Rectal smooth muscle tissue (tissue), 1 donor: ENCODE data around the gene CD93.

Experiments
- H3K27ac ChIP-seq: one replicate; pipeline ENCODE4 v1.7.0; 2013; ENCODE audit warnings: low read depth, low read length, inconsistent platforms
- H3K27me3 ChIP-seq: one replicate; pipeline ENCODE4 v1.7.0; 2013; ENCODE audit warnings: low read length; ENCODE audit not compliant: control insufficient read depth, insufficient read depth
- H3K36me3 ChIP-seq: one replicate; pipeline ENCODE4 v1.7.0; 2013; ENCODE audit warnings: low read length; ENCODE audit not compliant: control insufficient read depth, insufficient read depth
- H3K4me1 ChIP-seq: one replicate; pipeline ENCODE4 v1.7.0; 2013; ENCODE audit warnings: low read length; ENCODE audit not compliant: control insufficient read depth, insufficient read depth
- H3K4me3 ChIP-seq: one replicate; pipeline ENCODE4 v1.7.0; 2013; ENCODE audit warnings: low read length
- H3K9ac ChIP-seq: one replicate; pipeline ENCODE4 v1.7.0; 2013; ENCODE audit warnings: low read length

Gene CD93

GRCh38 chr20:23126281-23127061 lies 40.3 kb upstream of the CD93 start:
- Histone ChIP-seq H3K4me3 (no peak overlapping the region), H3K27me3 (no peaks in the 10 kb centered on the region), H3K36me3 (no peaks in the 10 kb centered on the region), H3K27ac (peak overlapping the region; percentile 6), H3K9ac (no peak overlapping the region), H3K4me1 (no peaks in the 10 kb centered on the region)

DNA sequence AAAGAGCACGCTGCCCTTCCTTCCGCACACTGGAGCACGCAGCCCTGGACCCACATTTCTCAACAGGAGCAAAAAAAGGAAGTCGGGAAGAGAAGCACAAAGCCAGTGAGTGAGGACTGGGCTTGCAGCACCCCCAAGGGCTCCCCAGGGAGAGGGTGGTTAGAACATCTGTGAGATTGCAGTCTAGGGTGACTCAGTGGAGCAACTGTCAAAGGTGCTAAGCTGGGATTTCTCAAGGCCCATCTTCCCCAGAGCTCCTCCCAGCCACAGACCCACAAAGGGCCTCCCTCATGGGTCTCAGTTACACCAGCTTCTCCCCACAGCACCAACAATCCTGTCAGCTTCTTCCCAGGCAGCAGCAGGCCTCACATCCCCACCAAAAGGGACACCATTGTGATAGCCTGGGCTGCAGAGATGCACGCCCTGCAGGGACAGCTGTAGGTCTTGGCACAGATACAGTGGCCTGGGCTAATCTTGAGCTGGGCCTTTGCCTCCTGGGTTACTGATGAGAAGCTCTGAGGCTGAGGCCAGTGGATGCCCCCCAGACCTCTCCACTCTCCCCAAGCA lies 39.6 kb upstream of the CD93 start:
- Histone ChIP-seq H3K27me3 (no peaks in the 10 kb centered on the region), H3K4me1 (no peaks in the 10 kb centered on the region), H3K36me3 (no peaks in the 10 kb centered on the region), H3K27ac (peak overlapping the region; percentile 6), H3K4me3 (no peak overlapping the region), H3K9ac (no peak overlapping the region)

DNA sequence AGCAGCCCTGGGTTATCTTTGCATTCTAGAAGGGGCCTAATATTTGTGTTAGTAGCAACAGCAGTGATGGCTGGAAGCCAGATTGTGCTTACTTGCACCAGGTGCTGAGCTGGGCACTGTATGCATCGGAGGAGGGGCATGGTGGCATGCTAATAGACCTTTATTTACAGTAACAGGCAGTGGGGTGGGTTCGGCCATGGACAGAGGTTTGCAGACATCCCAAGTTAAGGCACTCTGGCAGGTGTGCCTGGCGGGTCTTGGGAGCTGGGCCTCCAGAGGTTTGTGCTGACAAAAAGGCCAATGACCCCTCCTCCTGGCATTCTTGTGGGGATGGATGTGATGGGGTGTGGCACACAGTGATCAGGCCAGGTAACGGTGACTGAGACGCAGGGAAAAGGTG lies 39.0 kb upstream of the CD93 start:
- H3K9ac ChIP-seq = no peak overlapping the region
- H3K4me3 ChIP-seq = no peak overlapping the region
- H3K4me1 ChIP-seq = no peaks in the 10 kb centered on the region
- no peaks in the 10 kb centered on the region for H3K27me3 ChIP-seq
- no peaks in the 10 kb centered on the region for H3K36me3 ChIP-seq
- H3K27ac ChIP-seq = no peak overlapping the region

- Histone ChIP-seq H3K27ac (no peak overlapping the region), H3K4me3 (no peak overlapping the region), H3K27me3 (no peaks in the 10 kb centered on the region), H3K9ac (no peak overlapping the region), H3K4me1 (no peaks in the 10 kb centered on the region), H3K36me3 (no peaks in the 10 kb centered on the region)
Observed at GRCh38 chr20:23123886-23124285, 37.8 kb upstream of the CD93 start.

DNA sequence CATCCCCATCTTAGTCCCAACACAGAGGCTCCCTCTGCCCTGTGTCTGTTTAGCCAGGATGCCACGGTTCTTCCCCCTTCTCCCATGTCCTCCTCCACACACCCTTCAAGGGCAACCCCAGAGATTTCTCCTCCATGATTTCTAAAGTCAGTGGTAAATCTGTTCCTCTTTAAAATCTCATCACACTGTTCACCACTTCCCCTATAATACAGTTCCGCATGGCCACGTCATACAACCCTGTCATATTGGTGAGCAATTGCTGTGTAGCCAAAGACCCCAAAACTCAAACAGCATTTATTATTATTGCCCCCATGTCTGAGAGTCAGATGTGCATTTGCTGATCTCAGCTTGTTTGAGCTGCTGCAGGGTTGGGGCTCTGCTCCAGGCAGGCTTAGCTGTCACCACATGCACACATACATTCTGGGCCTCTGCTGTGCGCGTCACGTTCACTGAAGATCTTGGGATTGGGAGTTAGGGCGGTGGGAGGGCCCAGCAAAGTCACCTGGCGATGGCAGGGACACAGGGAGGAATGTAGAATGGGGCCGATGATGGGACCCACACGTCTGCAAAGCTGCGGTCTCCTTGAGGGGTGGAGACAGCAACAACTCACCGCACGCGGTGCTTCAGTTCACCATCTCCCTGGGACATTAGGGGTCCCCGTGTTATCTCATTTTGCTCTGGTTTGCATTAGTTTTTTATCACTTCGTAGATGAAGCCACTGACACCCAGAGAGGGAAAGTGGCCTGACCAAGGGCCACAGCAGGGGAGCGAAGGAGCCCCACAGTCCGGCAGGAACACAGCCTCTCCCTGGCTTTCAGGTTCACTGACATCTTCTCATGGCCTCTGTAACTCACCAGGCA lies 36.9 kb upstream of the CD93 start:
- H3K27me3 ChIP-seq = no peaks in the 10 kb centered on the region
- no peaks in the 10 kb centered on the region for H3K36me3 ChIP-seq
- H3K9ac ChIP-seq = no peak overlapping the region
- H3K27ac ChIP-seq = no peak overlapping the region
- H3K4me3 ChIP-seq = no peak overlapping the region
- H3K4me1 ChIP-seq = no peaks in the 10 kb centered on the region

- H3K4me1 ChIP-seq = no peaks in the 10 kb centered on the region
- H3K27ac ChIP-seq = no peak overlapping the region
- H3K36me3 ChIP-seq = no peaks in the 10 kb centered on the region
- H3K27me3 ChIP-seq = no peaks in the 10 kb centered on the region
- no peak overlapping the region for H3K4me3 ChIP-seq
- no peak overlapping the region for H3K9ac ChIP-seq
Observed at GRCh38 chr20:23122321-23122720, 36.2 kb upstream of the CD93 start.

- H3K36me3 ChIP-seq = no peaks in the 10 kb centered on the region
- H3K9ac ChIP-seq = no peak overlapping the region
- H3K27ac ChIP-seq = no peak overlapping the region
- H3K4me3 ChIP-seq = no peak overlapping the region
- no peaks in the 10 kb centered on the region for H3K27me3 ChIP-seq
- no peaks in the 10 kb centered on the region for H3K4me1 ChIP-seq
Observed at GRCh38 chr20:23121751-23122320, 35.7 kb upstream of the CD93 start.

GRCh38 chr20:23120936-23121750 lies 35.0 kb upstream of the CD93 start:
- no peak overlapping the region for H3K9ac ChIP-seq
- H3K36me3 ChIP-seq = no peaks in the 10 kb centered on the region
- no peaks in the 10 kb centered on the region for H3K4me1 ChIP-seq
- no peak overlapping the region for H3K27ac ChIP-seq
- no peaks in the 10 kb centered on the region for H3K27me3 ChIP-seq
- no peak overlapping the region for H3K4me3 ChIP-seq

DNA sequence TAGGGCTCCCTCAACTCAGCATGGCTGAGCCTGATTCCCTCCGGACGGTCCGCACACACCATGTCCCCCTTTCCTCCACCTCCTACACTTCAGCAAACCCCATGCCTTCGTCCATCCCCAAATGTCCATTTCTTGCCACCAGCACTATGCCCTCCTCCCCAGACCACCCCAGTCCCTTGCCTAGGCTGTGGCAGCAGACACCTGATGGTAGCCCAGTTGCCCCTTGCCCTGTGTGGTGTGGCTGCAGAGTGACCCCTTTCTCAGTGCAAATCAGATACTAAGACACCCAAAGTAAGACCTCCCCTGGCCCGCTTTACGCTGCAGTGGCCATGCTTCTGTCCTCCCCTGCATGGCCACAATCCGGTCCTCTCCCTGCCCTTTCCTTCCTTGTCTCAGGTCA lies 34.1 kb upstream of the CD93 start:
- no peaks in the 10 kb centered on the region for H3K27me3 ChIP-seq
- no peak overlapping the region for H3K27ac ChIP-seq
- no peak overlapping the region for H3K4me3 ChIP-seq
- H3K36me3 ChIP-seq = no peaks in the 10 kb centered on the region
- no peak overlapping the region for H3K9ac ChIP-seq
- no peaks in the 10 kb centered on the region for H3K4me1 ChIP-seq

GRCh38 chr20:23119456-23120216 lies 33.5 kb upstream of the CD93 start:
- H3K9ac ChIP-seq = no peak overlapping the region
- H3K36me3 ChIP-seq = no peaks in the 10 kb centered on the region
- H3K4me3 ChIP-seq = no peak overlapping the region
- no peaks in the 10 kb centered on the region for H3K27me3 ChIP-seq
- H3K4me1 ChIP-seq = no peaks in the 10 kb centered on the region
- no peak overlapping the region for H3K27ac ChIP-seq

GRCh38 chr20:23118766-23119165 lies 32.6 kb upstream of the CD93 start:
- H3K4me1 ChIP-seq = no peaks in the 10 kb centered on the region
- H3K36me3 ChIP-seq = no peaks in the 10 kb centered on the region
- no peak overlapping the region for H3K27ac ChIP-seq
- no peak overlapping the region for H3K4me3 ChIP-seq
- no peaks in the 10 kb centered on the region for H3K27me3 ChIP-seq
- H3K9ac ChIP-seq = no peak overlapping the region
